CD4-positive, alpha-beta T cell treated with Interleukin-21 for 1 hour (primary cell): ENCODE data around the gene PTPN20.
A peak's percentile ranks its signal among the peaks of the same experiment; 100 is the strongest.

Experiments used
- DNase-seq: peaks from one replicate; pipeline ENCODE4 v3.0.0-alpha.2; 2020

Gene PTPN20

DNA sequence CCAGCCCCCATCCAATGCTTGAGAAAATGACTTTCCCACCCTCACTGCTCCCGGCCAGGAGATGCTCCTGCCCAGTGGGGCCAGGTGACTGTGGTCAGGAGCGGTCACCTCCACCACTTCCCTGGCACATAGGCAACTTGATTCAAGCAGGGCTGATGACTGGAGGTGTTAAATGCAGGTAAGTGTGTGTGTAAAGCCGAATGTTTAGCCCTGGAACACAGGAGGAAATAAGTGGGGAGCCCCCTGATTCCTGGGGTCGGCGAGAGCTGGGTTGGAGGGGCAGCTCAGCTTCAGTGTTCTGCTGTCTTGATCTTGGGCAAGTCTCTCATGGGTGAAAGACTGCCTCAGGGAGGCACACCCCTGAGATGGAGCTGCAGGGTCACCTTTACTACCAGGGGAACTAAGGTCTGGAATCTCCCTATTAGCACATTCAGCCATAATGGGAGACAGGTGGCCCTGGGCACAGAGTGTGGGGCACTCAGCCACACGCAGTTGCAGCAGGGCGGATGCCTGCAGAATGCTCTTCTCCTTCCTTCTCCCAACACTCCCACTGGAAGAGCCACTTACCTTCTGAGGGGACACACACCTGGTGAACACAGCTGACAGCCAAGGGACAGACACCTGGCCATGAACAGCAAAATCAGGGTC lies 124.1 kb downstream of the PTPN20 start:
- DNase-seq, result no peak

DNA sequence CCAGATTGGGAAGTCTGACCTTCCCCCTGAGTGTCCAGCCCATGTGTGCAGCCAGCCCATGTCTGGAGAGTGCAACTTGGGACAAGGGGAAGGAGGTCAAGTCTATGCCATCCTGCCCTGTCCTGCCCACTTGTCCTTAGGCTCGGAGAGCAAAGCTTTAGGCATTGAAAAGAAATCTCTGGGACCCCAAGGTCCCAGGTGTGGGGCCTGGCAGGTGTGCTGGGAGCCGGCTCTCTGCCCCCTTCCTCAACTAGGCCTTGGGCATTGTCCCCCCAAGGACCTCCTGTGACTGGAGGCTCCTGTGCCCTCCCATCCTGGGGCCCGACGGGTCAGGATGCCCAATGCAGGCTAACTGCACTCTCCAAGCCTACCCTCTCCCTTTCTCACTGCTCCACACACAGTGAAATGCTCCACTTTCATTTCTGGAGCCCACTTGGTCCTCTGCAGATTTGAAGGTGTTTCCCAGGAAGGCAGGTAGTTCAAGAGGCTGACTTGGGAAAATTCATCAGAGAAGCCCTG lies 124.7 kb downstream of the PTPN20 start:
- no peak for DNase-seq

DNA sequence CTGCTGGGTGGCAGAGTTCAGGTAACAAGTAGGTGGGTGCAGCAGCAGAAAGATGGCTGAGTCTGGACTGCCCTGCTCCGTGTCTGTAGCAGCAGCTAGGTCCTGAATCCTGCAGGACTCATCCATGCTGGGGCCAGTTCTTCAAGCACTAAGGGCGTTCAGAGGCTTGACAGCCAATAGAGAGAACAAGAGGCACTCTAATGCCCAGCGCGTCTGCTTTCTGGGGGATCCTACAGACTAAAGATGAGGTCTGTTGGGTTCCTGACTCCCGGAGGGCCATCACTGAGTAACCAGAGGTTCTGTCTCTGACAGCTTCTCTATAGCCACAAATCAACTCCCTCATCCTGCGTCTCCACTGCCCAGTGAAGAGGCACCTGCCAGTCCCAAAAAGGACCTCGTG lies 125.5 kb downstream of the PTPN20 start:
- DNase-seq, result no peak

DNA sequence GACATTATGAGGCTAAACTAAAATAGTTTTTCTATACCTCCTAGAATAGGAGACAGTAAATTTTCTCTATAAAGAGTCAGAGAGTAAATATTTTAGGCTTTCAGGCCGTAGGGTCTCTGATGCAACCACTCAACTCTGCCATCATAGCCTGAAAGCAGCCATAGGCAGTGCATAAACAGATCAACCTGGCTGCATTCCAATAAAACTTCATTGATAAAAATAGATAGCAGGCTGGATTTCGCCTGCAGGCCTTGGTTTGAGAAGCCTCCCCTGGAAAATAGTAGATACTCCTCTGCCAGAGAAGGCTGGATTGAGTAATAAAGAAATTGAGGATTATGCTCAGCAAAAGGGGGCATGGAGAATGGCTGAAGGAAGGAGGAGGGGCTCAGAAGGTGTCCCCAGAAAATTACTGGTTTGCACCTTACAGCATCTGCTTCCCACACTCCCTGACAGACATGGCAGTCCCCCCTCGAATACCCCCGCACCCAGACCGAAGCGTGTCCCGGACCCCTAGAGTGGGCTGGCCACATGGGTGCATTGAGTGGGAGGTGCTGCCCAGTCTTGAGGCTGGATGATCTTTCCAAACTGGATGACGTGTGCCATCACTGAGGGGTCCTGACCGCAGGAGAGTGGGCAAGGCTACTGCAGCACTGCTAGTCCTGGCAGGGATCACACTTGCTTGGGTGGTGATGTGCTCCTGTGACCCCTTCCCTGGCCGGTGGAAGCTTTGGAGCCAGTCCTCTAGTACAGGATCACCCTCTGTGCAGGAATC lies 126.6 kb downstream of the PTPN20 start:
- no peak for DNase-seq

DNA sequence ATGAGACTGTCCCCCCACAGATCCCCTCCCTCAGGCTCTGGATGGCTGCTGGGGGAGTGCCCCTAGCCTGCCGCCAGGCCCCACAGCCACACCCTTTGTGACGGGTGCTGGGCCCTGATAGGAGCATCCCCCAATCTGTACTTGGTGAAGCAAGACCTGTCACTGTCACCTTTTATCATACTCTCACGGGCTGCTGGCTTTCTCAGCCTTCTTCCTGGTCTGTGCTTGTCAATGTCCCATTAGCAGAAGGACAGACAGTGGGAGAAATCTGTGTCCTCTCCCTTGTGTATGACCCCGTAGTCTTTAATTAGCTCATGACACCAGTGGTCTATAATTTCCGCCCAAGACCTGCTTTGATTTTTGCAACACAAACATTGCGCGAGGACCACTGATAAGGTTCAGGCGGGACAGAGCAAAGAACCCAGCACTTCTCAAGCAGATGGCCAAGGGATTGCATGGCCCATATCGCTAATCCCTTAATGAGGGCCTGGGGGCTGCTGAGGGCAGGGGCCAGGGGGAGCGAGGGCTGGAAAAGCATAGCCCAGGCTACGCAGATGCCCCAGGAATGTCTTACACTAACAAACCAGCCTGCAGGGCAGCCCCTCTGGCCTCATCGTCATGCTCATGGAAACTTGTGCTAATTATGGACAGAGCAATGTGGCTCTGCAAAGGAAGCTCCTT lies 127.8 kb downstream of the PTPN20 start:
- no peak for DNase-seq

DNA sequence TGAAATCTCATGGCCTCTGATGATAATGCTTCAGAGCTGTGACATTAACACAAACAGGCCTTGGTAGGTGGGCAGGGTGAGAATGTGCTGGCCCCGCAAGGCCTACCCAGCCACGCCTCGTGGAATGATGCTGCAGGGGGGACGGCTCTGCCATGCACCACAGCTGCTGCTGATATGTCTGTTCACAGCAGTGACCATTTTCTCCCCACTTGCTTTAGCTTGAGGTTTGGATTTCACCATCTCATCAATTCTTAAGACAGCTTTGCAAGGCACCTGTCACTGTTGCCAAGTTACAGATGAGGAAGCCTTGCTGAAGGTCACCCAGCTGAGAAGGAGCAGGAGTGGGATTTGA lies 128.3 kb downstream of the PTPN20 start:
- DNase-seq, result no peak

DNA sequence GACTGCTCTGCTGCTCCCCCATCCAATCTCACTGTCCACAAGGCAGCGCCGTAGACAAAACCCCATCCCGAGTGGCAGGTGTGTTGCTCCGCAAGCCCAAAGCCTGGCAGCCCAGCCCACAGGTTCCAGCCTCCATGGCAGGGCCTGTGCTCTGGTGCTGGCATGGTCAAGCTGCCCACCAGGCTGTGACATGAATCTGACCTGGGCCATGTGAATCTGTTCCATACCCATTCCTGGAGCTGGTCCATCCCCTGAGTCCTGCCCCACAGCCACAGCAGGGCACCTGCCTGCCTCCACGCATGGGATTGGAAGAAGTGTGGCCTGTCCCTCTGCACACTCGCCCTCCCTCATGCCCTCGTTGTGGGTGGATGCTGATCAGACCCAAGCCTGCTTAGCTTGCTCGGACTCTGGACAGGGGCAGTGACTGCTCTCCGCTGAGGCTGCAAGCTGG lies 128.8 kb downstream of the PTPN20 start:
- DNase-seq, result no peak

DNA sequence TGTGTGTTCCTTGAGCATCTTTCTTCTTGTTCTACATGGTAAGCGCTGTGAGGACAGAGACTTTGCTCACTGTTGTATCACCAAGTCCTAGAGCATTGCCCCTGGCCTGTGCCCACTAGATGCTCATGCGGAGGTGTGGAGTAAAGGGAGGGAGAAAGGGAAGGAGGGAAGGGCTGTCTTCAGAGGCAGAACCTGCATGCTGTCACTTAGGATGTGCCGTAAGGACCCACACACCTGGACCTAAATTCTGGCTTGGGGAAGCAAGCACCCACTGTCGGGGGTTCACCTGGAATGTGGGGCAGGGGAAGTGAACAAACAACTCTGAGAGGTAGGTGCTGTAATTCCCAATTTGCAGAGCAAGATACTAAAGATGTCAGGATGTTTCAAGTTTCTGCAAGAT lies 129.5 kb downstream of the PTPN20 start:
- no peak for DNase-seq

DNA sequence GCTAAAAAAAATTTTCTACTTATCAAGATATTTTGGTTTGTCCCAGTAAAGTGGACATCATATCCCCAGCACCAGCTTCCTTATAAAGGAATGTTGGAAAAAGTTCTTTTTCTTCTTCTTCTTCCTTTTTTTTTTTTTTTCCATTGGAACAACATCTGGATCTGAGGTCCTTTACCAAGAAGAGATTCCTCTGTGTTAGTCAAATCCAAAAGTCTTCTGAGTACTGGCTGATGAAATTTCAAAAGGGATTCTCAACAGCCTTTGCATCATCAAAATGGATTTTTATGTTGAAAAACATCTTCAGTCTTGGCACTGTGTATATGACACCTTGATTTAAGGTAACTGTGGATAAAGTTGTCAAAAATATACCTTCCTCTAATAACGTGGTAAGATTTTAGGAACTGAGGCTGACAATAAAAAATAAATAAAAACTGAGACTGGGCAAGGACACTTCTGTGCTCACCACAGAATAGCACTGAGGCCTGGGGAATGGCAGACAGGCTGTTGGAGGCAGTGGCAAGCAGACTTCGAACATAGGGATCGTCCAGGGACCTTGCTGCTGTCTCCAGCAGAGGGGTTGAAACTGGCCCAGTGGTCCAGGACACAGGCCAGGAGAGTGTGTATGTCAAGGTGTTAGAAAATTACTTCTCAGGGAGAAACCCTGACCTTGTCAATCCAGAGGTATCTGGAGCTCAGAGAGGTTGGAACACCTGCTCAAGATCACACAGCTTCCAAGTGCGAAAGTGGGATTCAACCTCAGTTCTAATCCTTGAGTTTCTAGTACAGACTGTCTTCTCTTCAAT lies 130.4 kb downstream of the PTPN20 start:
- DNase-seq, result no peak

DNA sequence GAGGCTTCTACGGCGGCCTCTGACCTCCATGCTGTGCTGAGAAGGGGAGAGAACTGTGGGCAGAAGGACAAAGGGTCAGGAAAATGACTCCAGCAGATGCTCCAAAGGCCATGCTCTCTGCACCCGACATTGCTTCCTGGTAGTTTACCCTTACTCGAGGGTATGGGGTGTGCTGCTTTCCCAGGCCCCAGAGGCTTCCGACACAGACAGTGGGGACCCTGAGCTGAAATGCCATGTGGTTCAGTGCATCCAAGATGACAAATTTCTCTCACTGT lies 130.9 kb downstream of the PTPN20 start:
- DNase-seq, result no peak

DNA sequence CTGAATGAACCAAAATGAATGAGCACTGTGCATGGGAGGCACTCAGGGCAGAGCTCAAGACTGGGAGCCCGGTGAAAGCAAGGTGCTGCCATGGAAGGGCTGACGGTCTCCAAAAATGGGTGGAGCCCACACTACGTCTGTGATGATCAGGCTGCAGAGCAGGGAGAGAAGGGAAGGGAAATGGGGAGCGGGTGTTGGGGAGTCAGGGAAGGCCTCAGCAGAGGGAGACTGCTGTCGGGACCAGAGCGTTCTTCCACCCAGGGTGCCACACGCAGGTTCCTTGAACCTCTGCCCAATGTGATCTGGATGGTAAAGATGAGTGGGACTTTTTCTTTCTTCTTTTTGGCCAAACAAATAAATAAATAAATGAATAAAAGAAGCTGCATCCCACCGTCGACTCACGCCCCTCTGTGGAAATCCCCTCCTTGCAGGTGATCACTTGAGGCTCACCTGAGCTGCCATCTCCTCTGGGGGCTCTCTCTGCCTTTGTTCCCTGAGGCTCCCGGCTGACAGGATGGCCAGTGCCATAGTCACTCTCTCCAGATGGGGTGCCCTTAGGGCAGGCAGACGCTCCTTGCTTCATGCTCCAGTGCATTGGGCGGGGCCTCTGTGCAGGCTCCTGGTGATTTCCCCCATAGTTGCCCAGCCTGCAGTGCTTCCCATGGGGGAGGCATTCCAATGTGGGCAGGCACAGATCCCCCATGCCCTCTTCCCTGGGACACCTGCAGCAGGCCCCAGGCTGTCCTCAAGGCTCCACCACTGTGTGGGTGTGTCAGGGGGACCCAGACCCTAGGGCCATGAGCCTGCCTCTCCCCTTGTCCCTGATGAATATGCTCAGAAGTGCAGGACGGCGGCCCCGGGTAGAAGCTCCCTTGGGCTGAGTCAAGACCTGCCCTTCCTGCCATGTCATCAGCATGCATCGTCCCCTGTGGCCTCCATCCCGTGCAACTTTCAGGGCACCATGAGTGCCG lies 131.8 kb downstream of the PTPN20 start:
- DNase-seq, result no peak

DNA sequence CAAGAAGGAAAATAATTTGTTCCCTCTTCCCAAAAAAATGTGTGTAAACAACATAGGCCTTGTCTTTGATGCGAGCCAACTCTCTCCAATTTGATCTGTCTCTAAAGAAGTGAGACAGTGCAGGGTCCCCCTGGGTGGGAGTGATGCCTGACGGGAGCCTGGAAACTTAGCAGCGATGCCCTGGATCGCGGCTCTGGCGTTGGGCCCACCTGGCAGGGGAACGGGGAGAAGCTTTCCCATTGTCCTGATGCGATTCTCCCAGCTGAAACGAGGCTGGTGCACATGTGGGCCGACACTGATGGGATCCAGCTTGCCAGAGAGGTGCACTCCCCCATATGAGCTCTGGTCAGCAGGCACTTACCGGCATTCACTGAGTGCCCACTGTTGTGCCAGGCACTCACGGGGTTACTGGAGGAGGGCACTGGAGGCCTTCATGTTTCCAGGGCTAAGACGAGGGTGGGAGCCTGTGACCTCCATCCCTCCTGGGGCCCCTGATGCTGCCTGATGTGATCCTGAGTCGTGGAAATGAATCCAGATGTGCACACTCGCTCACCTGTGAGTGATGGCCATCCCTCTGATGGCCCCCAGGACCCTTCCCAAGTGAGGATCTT lies 132.8 kb downstream of the PTPN20 start:
- no peak for DNase-seq

DNA sequence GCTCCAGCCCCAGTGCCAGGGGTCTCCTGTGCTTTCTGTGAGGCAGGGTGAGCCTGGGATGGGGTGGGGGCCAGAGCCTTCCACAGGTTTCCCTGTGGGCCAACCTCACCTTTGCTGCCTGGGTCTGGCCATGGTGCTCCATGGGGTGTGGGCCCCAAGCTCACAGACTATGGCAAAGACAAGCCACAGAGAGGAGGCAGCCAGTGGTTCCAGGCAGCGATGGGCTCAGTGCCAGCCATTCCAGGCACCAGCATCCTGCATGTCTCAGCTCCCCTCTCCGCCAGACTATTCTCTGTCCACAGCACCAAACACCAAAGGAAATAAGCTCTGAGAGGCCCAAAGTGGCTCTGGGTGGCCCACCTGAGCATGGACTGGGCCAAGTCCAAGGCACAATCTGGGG lies 133.5 kb downstream of the PTPN20 start:
- no peak for DNase-seq

DNA sequence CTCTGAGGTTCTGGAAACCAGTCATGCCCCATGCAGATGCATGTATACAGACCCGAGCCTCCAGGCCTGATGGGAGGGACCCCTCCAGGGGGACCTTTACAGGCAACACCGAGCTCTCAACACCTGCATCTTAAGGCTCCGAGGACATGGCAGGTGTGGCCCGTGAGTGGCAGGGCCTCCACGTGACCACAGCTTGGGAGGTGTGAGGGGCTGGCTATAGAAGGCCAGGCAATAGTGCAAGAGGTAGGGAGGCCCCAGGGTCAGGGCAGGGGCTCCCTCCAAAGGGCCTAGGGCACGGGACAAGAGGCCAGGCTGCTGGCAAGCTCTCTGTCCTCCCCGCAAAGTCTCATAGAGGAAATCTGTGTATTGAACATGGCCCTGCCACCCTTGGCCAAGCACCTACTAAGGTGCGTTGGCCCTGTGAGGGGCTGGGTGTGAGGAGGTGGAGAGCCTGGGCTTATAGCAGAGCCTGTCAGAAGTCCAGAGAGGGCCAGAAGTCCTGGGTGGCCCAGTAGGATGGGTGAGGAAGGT lies 134.2 kb downstream of the PTPN20 start:
- no peak for DNase-seq

DNA sequence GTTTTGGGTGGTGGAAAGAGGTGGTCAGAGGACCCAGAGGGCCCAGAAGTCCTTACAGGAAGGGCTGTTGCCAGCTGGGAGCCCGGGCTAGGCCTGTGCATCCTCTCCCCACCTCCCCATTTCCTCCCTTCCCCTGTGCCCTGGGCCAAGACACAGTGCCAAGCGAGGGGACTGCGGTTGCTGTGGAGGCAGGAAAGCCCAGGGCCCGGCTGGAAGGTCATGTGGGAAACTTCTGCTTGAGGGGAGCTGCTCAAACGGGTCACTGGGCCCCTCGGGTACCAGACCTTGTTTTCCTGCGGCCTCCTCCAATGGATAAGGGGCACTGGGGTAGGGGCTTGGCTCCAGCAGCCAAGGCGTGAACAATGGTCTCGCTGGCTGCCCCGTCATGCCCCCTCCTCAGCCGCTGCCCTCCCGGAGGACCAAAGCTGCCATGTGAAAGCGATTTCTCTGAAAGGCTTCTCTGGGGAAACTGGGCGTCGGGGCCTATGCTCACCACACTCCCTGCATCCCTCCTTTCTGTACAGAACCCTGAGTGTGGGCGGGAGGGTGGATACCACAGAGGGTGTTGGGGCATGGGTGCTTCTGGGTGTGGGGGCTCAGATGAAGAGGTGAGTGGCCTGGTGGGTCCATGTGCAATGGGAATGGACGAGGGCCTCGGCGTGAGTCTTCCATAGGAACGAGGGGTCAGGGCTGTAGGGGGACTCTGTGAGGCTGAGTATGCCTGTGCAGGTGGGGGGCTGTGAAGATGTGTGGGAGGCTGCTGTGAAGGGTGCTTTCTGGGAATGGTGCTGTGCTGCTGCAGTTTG lies 135.3 kb downstream of the PTPN20 start:
- DNase-seq, result no peak

DNA sequence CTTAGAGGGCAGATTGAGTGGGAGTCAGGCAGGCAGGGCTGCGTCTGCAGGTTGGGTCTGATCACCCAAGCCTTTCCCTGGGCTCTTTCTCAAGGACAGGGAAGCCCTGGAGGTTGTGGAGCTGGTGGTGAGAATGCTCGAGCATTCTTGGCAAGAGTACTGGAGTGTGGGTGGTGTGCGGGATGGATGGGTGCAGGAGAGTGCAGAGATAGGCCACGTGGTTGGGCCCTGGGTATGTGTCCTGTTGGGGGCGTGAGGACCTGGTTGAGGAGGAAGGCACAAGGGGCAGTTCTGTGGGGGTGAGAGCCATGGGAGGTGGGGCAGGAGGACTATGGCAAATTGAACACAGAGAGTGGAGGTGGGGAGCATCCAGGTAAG lies 135.9 kb downstream of the PTPN20 start:
- no peak for DNase-seq

DNA sequence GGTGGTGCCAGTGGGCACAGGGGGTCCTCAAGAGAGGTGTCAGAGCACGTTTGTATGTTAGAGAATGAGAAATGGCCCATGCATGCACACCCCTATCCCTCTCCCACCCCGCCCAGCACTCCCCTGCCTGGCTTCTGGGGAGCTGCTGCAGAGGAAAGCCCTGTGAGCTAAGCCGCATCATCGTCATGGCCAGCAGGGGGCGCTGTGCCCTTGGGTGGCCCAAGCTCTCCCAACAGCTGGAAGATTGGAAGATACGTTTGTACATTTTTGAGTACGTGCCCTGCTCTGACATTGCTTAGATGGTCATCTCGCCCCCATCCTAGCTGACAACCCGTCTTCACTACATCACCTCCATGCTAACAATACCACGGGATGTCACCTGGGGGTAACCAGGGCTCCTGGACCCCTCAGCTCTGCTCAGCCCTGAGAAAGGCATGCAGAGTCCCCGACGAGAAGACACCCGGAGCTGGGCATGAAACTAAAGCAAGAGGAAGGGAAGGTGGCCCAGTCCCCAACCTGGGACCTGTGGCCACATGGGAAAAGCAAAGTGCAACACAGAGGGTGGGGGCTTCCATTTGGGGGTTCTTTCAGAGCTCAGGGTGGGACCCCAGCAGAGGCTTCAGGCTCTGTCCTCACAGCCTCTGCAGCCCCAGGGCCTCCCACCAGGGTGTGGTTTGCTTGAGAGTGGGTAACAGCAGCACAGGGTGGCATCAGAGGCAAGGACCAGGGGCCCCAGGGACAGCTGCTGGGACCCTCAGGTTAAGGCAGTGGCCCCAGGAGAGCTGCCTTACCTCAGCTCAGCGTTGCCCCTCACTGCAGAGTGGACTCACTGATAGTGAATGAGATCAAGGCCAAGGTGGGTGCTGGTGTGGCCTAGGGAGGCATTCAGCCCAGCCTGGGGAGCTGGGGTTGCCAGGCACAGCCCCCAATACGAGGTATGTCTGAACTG lies 136.6 kb downstream of the PTPN20 start:
- DNase-seq, result peak; percentile 67

DNA sequence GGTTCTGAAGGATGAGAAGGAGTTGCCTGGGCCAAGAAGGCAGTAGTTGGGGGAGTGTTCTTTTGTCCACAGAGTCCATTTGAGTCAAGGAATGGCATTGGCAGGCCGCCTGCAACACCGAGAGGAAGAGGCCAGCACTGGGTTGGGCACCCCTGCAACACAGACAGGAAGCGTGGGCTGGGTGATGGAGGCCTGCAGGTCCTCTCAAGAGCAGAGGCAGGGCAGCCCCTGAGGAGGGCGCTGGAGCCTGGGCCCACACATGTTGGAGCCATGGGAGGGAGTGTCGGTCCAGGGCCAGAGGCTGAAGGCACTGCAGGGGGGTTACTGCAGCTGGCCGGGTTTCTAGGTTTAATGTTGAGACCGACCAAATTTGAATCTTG lies 137.3 kb downstream of the PTPN20 start:
- no peak for DNase-seq
